ENCODE measurements around the gene FMNL2. TPM values are rescaled to one million over a fixed set of nuclear protein-coding genes. Genes with fewer than 3 reads are reported as not detected.
A peak's percentile ranks its signal among the peaks of the same experiment; 100 is the strongest.

Gene FMNL2
- total RNA-seq, 1 donor from 2014 or later, result 60.6 TPM

- no peak for DNase-seq
These were observed 323.2 kb downstream of the FMNL2 start for GRCh38 chr2:152658221-152658620.

GRCh38 chr2:152661076-152661475, 326.1 kb downstream of the FMNL2 start:
- no peak for DNase-seq

DNA sequence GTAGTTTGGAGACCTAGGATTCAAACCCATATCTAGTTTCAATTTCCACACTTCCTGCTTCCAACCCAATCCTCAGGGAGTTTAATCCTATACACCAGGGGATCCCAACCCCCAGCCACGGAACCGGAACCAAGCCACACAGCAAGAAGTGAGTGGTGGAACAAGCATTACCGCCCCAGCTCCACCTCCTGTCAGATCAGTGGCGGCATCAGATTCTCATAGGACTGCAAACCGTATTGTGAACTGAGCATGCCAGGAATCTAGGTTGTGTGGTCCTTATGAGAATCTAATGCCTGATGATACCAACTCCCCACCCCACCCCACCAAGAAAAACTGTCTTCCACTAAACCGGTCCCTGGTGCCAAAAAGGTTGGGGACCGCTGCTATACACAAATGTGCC, 329.8 kb downstream of the FMNL2 start:
- no peak for DNase-seq

DNA sequence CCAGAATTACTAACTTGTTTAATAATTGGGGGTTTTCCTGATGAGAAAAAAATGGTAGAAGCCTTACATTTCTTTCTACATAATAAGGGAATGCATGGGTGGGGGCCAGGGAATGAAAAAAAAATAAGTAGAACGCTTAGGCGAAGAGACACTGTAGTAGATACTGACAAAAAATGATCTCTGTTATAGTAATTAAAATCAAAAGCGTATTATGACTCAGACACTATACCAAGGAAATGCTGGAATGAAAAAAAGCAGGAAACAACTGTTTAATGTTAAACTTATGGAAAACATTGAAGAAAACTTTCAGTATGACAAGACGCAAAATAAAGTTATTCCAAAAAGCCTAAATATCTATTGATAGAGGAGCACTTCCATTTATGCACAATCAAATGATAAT, 339.4 kb downstream of the FMNL2 start:
- no peak for DNase-seq

DNA sequence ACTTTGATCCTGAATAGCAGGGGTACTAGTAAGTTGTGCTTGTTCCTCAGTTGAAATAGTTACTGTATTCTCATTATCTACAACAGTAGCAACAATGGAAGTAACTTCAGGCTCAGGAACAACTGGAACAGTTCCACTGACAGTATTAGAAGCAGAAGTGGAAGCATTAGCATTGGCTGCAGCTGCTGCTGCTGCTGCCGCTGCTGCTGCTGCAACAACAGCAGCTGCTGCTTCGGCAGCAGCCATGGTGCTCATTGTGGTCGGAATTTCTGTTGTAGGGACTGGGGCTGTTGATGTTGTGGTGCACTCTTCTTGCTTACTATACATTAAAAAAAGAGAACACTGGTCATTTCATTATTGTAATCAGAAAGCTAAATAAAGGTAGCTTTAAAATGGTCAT, 341.5 kb downstream of the FMNL2 start:
- no peak for DNase-seq

- DNase-seq, result no peak
These were observed 343.8 kb downstream of the FMNL2 start for GRCh38 chr2:152678808-152679207.

- DNase-seq, result no peak
These were observed 347.7 kb downstream of the FMNL2 start for GRCh38 chr2:152682663-152683062.

DNA sequence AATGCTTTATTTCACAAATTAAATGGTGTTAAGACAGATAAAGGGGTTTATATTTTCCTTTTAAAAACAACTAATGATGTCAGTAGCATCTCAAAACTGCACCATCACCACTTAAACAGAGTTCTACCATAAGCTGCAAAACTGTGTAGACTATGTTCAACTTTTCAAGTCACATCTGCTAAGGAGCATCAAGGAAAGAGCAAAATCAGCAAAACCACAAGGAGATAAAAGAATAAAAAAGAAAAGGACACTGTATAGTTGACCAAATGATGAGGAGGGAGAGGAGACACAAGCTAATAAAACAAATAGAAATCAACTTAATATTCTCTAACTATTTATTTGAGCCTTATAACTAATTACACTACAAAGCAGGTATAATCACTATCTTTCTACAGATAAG, 348.4 kb downstream of the FMNL2 start:
- no peak for DNase-seq

DNA sequence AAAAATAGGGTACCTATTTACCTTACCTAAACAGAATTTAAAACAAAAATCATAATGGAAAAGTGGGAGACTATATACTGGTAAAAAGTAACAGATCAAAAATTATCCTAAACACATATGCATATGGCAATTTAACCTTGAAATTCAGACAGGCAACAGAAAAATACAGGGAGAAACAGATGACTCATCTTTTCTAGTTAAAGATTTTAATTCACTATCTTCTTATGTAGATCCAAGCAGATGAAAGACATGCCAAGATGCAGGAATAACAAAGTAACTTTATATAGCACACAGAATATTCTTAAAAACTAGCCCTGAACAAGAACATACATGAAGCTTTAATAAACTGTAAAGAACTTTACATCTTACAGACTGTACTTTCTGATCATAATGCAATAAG, 351.3 kb downstream of the FMNL2 start:
- no peak for DNase-seq

DNA sequence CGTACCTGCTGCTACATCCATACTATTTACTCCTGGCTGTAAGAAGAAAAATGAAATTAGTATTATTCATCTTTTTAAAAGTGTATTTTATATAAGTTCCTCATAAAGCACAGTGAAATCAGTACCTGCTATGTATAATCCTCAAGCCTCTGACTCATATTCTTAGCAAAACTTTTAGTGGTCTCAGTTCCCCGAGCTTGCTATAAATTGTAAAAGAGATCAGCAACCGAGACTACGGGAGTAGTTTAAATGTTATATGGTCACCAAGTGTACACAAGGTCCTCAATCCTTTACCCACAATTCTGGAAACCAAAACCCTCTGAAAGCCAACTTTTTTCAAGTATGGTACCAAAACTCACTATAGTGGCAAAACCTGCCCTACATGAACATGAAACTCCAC, 358.1 kb downstream of the FMNL2 start:
- DNase-seq, result no peak

DNA sequence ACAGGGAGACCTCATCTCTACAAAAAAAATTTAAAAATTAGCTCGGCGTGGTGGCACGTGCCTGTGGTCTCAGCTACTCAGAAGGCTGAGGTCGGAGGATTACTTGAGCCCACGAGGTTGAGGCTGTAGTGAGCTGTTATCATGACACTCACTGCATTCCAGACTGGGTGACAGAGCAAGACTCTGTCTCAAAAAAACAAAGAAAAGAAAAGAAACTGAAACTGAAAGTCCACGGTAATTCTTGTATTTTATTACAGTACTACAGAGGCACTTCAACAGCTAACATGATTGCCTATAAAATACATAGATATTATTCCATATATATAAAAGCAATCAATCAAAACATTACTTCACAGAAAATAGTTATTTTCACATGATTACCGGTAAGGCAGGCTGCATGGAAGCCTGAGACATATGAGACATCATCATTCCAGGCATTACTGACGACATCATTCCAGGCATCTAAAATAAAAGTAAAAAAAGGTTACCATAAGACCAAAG, 359.2 kb downstream of the FMNL2 start:
- DNase-seq, result peak; percentile 25

DNA sequence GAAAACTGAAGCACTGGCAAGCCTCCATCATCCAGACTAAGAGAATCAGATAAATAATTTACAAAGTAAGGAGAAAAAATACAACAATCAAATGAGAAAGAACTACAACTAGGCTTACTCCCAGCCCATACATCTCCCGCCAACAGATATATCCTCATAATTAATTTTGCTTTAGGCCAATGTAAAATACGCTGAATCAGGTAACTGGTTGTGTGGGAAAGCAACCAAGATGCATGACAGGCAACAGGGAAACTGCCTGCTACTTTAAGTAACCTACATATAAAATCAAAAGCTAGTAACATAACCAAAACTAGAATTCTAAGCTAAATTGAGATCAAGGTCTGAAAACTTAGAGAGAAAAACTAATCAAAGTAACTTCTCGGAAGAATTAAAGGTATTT, 360.8 kb downstream of the FMNL2 start:
- DNase-seq, result no peak

DNA sequence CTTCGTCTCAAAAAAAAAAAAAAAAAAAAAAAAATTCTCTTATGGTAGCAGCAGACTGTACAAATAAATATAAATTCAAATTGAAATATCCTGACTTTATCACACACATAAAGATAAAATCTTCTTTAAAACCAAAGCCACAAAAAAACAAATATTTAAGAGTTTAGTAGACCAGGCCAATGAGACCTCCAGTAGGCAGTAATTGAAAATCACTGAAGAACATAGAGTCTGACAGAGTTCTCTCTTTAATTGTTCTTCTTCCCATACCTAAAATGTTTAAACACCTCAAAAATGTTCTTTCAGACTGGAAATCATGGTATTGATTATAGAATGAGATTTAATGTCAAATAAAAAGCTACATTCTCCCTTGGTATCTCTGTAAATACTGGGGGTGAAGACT, 361.5 kb downstream of the FMNL2 start:
- DNase-seq, result no peak

Other genes with a start within 250 kb of the FMNL2 start
- 0.14 and 0.17 TPM in 2 replicates for gene CACNB4, start 236.1 kb upstream of the FMNL2 start, total RNA-seq
- gene STAM2, start 159.4 kb upstream of the FMNL2 start, total RNA-seq, result 28.9 and 30.6 TPM in 2 replicates